Mucosa of rectum (tissue), 2 donors: ENCODE results near the gene ZNF385D.

Source experiments
- H3K27ac ChIP-seq, 2 donors: one replicate each; pipeline ENCODE4 v1.7.0; 2013; ENCODE audit warnings: inconsistent platforms in 2 of 2, low read depth in 2 of 2, low read length in 2 of 2
- H3K27me3 ChIP-seq, 2 donors: one replicate each; pipeline ENCODE4 v1.7.0; 2013; ENCODE audit warnings: low read length in 2 of 2; ENCODE audit not compliant: control insufficient read depth in 2 of 2, insufficient read depth in 2 of 2
- H3K36me3 ChIP-seq, 2 donors: one replicate each; pipeline ENCODE4 v1.7.0; 2013; ENCODE audit warnings: low read length in 2 of 2; ENCODE audit not compliant: control insufficient read depth in 2 of 2, insufficient read depth in 2 of 2
- H3K4me1 ChIP-seq, 2 donors: one replicate each; pipeline ENCODE4 v1.7.0; 2013; ENCODE audit warnings: low read length in 2 of 2, mild to moderate bottlenecking in 1 of 2; ENCODE audit not compliant: control insufficient read depth in 2 of 2, insufficient read depth in 2 of 2
- H3K4me3 ChIP-seq, 2 donors: one replicate each; pipeline ENCODE4 v1.7.0; 2013; ENCODE audit warnings: low read length in 2 of 2
- H3K9ac ChIP-seq, 2 donors: one replicate each; pipeline ENCODE4 v1.7.0; 2013; ENCODE audit warnings: low read length in 2 of 2, low read depth in 1 of 2, mild to moderate bottlenecking in 1 of 2
- H3K9me3 ChIP-seq, 2 donors: one replicate each; pipeline ENCODE4 v1.7.0; 2013; ENCODE audit warnings: low read length in 2 of 2; ENCODE audit not compliant: control insufficient read depth in 2 of 2
- donor health status: healthy.
- donor health status: Normal muscosa, but diverticular disease.

ZNF385D gene

DNA sequence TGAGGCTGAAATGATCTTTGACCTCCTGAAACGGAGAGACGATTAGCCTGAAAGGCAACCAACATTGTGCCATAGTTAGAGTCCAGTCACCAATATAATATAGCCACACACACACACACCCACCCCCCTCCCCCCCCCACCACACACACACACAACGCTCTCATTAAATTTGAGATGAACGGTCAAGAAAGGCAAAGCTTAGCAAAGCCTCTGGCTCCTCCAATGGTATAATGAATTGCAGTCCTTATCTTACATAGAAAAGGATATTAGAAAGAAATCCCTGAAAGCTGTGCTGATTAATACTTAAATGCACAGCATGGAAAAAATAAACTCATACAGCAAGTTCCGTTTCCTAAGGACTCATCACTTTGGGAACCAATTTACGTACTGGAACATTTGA lies 876 bp upstream of the ZNF385D start:
- H3K27me3 ChIP-seq = no peaks in the 10 kb centered on the region
- peaks cover 0 to 2% of the 10 kb centered on the region in 2 donors for H3K9me3 ChIP-seq
- no peak overlapping the region for H3K27ac ChIP-seq
- H3K4me1 ChIP-seq = no peaks in the 10 kb centered on the region
- no peaks in the 10 kb centered on the region for H3K36me3 ChIP-seq
- no peak overlapping the region for H3K9ac ChIP-seq
- no peak overlapping the region for H3K4me3 ChIP-seq

DNA sequence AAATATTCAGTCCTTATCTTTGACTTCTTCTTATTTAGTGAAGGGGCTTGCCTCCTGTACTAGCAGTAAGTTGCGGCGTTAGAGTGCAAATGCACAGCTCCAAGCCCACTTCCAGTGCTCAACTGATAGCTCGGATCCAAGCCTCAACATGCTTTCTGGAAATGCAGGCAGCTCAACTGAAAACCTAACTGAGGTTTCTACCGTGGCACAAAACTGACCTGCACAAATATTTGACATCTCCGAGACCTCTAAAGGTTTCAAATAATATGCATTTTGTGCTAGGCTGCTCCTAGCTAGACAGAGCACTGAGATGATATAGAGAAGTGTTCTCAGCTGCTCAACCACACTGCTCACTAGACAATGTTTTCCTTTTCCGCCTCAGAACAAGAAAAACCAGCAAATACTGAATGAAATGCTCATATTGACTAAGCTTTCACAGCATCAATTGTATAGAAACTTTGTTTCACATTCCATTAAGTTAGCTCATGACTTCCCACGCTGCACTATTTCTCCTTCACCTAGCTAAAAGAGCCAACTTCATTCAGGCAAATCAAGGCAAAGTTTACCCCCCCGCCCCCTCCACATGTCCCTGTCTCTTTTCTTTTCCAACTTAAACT lies 822 bp downstream of the ZNF385D start:
- H3K9ac ChIP-seq = no peak overlapping the region
- no peak overlapping the region for H3K4me3 ChIP-seq
- peaks cover 0 to 2% of the 10 kb centered on the region in 2 donors for H3K9me3 ChIP-seq
- no peaks in the 10 kb centered on the region for H3K27me3 ChIP-seq
- H3K27ac ChIP-seq = no peak overlapping the region
- no peaks in the 10 kb centered on the region for H3K36me3 ChIP-seq
- no peaks in the 10 kb centered on the region for H3K4me1 ChIP-seq

DNA sequence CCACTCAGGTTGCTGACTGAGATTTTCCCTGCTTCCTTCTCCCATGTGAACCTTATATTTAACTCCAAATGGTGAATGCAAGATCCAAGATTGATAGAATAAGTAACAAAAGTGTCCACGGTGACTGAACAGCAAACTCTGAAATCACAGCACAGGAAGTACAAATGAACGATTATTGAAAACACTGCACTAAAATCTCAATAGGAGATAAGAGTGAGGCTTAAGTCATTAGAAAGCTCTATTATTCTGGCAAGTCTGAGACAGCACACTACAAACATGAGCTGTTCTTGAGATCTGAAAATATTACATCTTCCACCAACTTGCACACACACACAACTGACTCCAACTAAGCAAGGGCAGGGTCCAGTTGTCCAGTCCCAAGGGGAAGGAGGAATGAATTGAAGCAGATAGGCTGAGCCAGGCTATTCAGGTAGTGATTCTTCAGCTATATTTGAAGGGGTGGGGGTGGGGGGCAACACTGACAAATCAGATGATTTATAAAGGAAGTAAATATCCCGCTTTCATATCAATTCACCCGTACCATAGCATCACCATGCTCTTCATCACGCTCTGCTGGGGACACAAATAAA lies 2.9 kb downstream of the ZNF385D start:
- Histone ChIP-seq H3K9me3 (peaks cover 0 to 2% of the 10 kb centered on the region in 2 donors), H3K4me3 (no peak overlapping the region), H3K27ac (no peak overlapping the region), H3K36me3 (no peaks in the 10 kb centered on the region), H3K27me3 (no peaks in the 10 kb centered on the region), H3K9ac (no peak overlapping the region), H3K4me1 (no peaks in the 10 kb centered on the region)

DNA sequence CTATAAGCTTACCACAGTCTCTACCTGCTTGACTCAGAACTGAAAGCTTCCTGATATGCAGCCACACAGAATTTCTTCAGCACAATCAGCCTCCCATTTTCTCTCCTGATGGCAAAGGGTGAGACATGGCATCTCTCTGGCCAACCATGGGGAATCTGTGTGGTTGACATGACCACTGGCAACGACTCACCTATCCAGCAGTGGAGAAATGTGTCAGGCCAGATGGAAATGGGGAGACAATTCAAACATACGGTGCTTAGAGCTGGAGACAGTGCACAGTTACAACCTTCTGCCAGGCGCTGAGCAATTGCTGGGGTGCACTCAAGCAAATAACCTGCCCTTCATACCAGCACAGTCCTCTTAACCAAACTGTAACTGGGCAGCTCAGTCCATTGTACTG lies 3.6 kb downstream of the ZNF385D start:
- no peak overlapping the region for H3K27ac ChIP-seq
- H3K9me3 ChIP-seq = peaks cover under 1 to 2% of the 10 kb centered on the region in 2 donors
- H3K4me1 ChIP-seq = no peaks in the 10 kb centered on the region
- H3K36me3 ChIP-seq = no peaks in the 10 kb centered on the region
- peak overlapping the region in 1 of 2 donors; percentile 27 for H3K4me3 ChIP-seq
- H3K9ac ChIP-seq = no peak overlapping the region
- no peaks in the 10 kb centered on the region for H3K27me3 ChIP-seq

DNA sequence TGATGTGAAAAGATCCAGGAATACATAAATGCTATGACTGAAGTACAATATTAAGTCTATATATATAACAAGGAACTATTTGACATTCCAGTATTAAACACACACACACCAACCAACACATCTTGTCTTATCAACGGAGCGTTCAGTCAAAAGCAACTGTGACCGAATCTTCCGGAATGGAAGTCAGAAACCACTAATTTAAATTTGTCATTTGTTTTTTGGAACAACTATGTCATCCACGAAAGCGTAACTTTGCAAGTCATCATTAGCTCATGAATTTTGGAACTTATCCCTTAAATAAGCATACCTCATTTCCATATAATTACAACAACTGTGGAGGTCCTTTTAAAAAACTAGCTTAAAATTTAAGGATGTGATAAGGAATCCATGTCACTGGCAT lies 5.0 kb downstream of the ZNF385D start:
- Histone ChIP-seq H3K36me3 (no peaks in the 10 kb centered on the region), H3K27me3 (no peaks in the 10 kb centered on the region), H3K4me1 (no peaks in the 10 kb centered on the region), H3K9ac (no peak overlapping the region), H3K27ac (no peak overlapping the region), H3K4me3 (no peak overlapping the region), H3K9me3 (peaks cover 2 to 3% of the 10 kb centered on the region in 2 donors)

DNA sequence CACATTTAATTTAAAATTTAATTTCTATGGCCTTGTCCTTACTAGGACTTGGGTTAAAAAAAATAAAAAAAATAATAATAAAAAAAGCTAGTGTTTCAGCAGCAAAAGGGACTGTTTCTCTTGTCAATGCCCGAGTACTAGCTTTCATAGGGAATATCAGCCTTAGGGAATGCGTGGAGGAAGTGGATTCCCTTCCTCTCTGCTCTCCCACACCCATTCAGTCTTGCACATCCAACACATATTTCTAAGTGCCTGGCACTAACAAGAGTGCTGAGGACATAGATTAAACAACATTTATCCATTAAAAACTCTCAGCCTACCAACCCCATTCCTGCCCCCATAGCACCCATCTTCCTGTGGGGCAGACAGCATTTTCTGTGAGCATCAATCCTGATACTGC lies 6.2 kb downstream of the ZNF385D start:
- Histone ChIP-seq H3K4me1 (no peaks in the 10 kb centered on the region), H3K27ac (no peak overlapping the region), H3K36me3 (no peaks in the 10 kb centered on the region), H3K9ac (no peak overlapping the region), H3K27me3 (no peaks in the 10 kb centered on the region), H3K4me3 (no peak overlapping the region), H3K9me3 (peaks cover 3 to 5% of the 10 kb centered on the region in 2 donors)

DNA sequence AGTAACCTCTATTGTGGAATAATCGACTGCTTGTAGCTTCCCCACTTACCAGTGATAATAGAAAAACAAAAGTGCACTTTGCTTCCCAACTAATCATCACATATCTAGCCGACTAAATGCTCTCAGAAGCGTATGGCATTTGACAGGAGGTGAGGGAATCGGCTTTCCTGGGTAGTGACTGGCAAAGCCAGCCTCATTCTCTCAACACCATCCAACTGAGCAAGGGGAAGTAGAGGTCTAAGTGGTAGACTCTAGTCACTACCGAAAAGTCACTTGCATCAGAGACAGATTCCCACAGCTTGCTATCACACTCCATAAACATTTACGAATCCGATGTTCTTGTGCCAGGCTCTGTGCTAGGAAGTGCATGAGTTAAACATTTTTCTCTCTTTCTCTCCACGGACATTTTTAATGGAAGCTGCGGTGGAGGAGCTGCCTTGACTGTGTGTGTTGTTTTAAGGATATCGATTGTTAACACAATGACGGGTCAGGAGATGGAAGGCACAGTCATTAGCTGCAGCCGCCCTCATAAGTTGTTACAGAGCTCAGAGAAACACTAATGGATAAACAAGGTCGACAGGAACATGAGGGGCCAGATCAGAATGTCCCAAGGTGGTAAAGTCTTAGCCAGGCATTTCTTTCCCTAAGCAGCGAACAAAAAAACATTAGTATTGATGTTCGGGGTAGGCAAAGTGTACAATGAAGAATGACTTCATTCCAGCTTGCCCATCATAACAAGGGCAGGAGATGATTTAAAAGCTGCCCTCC lies 11.9 kb downstream of the ZNF385D start:
- Histone ChIP-seq H3K36me3 (no peaks in the 10 kb centered on the region), H3K9ac (no peak overlapping the region), H3K9me3 (peaks cover 3 to 6% of the 10 kb centered on the region in 2 donors), H3K4me1 (no peaks in the 10 kb centered on the region), H3K27me3 (no peaks in the 10 kb centered on the region), H3K4me3 (no peak overlapping the region), H3K27ac (no peak overlapping the region)

DNA sequence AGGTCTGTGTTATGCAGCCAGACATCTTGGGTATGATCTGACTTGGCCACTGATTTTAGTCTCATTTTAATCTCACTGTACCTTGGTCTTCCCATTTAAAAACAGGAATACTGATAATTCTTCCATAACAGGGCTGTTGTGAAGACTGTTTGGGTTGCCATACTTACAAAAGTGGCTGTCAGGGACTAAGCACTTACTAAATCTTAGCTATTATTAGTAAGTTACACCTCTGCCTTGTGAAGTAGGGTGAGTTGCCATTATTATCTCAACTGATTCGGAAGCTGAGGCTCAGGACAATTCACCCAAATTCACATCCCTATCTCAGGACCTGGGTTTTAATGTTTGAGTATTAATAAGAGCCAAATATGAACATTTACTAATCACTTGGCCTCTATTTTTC lies 12.7 kb downstream of the ZNF385D start:
- Histone ChIP-seq H3K4me3 (no peak overlapping the region), H3K27me3 (no peaks in the 10 kb centered on the region), H3K36me3 (no peaks in the 10 kb centered on the region)

DNA sequence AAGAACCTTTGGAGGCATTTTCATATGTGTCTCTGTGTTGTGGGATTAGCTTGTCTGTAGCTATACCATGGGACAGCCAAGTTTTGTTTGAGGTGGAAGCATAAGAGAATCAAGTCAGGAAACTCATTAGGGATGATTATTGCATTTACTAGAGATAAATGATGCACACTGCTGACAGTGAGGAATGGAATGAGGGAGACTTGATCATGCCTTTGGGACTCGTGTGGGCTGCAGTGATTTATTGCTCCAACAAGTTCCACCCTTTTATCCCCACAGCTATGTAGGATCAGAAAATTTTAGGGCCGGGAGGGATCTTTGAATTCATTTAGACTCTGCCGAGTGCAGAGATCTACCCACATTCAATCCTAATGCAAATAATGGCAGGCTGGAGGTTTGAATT lies 16.3 kb downstream of the ZNF385D start:
- Histone ChIP-seq H3K9ac (no peak overlapping the region), H3K27me3 (no peaks in the 10 kb centered on the region), H3K4me1 (no peaks in the 10 kb centered on the region), H3K4me3 (no peak overlapping the region), H3K36me3 (no peaks in the 10 kb centered on the region), H3K9me3 (peaks cover 0 to 3% of the 10 kb centered on the region in 2 donors), H3K27ac (no peak overlapping the region)

More for the DNA sequence above, 12.7 kb downstream of the ZNF385D start:
- Histone ChIP-seq H3K4me1 (no peaks in the 10 kb centered on the region), H3K9ac (no peak overlapping the region), H3K9me3 (peaks cover 3 to 6% of the 10 kb centered on the region in 2 donors), H3K27ac (no peak overlapping the region)

DNA sequence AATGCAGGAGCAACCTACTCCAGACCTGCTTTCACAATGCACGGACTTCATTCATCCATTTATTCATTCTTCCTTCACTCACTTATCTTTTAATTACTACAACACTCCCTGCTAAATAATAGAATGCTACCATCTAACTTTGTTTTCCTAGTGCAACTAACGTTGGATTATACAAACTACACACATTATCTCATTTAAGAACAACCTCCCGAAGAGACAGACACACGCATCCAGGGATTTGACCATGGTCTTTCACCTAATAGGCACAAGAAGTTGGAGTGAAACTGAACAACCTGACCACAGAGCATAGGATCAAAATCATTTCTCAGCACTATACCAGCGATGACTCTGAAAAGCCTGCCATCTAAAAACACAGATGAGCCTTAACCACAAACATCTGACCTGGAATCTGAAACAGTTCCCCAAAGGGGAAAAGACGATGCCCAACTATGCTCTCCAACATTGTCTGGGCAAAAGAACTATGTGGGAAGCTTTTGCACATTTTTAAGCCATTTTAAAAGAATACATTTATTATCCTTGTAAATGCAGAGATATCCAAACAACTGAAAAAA lies 21.0 kb downstream of the ZNF385D start:
- no peaks in the 10 kb centered on the region for H3K27me3 ChIP-seq
- H3K9ac ChIP-seq = no peak overlapping the region
- no peaks in the 10 kb centered on the region for H3K36me3 ChIP-seq
- no peak overlapping the region for H3K4me3 ChIP-seq
- no peaks in the 10 kb centered on the region for H3K4me1 ChIP-seq
- H3K27ac ChIP-seq = no peak overlapping the region
- no peaks in the 10 kb centered on the region for H3K9me3 ChIP-seq
